PC-9 (cell line): ENCODE measurements around the gene PRTG. TPM values are rescaled to one million over a fixed set of nuclear protein-coding genes. Genes with fewer than 3 reads are reported as not detected.
A peak's percentile ranks its signal among the peaks of the same experiment; 100 is the strongest.

Source experiments
- BruUV-seq: library from RNA; stranded (reverse); fragments of 400-500 nt; replicated peaks from 2 replicates; lab custom pipeline; 2021; lab: Mats Ljungman, UMichigan
- CTCF ChIA-PET: fragments of 300-600 bp; sonication (Branson Sonifier 250); formaldehyde crosslinking; loops from one replicate; lab custom pipeline; 2022; ENCODE audit warnings: antibody characterized with exemption; lab: Charles Lee
- POLR2A ChIA-PET: fragments of 300-600 bp; sonication (Branson Sonifier 250); formaldehyde crosslinking; loops from one replicate; lab custom pipeline; 2022; ENCODE audit warnings: antibody characterized with exemption; ENCODE audit not compliant: unreplicated experiment; lab: Charles Lee
- DNase-seq, 2 experiments: peaks; one replicate each; pipeline versions ENCODE4 v3.0.0 to v3.0.0-alpha.2; 2015 to 2022; ENCODE audit warnings: mixed read lengths in 1 of 2
- H2AFZ ChIP-seq: fragments of 200-600 bp; sonication (generic); 2 replicates; pipeline ENCODE4 v1.8.1; 2017; ENCODE audit warnings: antibody characterized with exemption
- H3F3A ChIP-seq: fragments of 200-600 bp; sonication (generic); 2 replicates; pipeline ENCODE4 v1.8.1; 2017; ENCODE audit warnings: antibody characterized with exemption, mild to moderate bottlenecking, low read depth; ENCODE audit not compliant: insufficient read depth
- H3K27ac ChIP-seq: fragments of 200-600 bp; sonication (generic); 2 replicates; pipeline ENCODE4 v1.6.1; 2016; ENCODE audit warnings: mixed run types
- H3K27me3 ChIP-seq: fragments of 200-600 bp; sonication (generic); 2 replicates; pipeline ENCODE4 v1.6.1; 2016; ENCODE audit warnings: low read depth, mixed run types; ENCODE audit not compliant: insufficient read depth
- H3K36me3 ChIP-seq: fragments of 200-600 bp; sonication (generic); 2 replicates; pipeline ENCODE4 v1.6.1; 2016; ENCODE audit warnings: low read depth, mixed run types
- H3K4me1 ChIP-seq: fragments of 200-600 bp; sonication (generic); replicated peaks from 2 replicates; pipeline ENCODE4 v1.6.1; 2016; ENCODE audit warnings: mixed run types; ENCODE audit not compliant: insufficient read depth
- H3K4me2 ChIP-seq: fragments of 200-600 bp; sonication (generic); 2 replicates; pipeline ENCODE4 v1.6.1; 2017; ENCODE audit warnings: mixed run types
- H3K4me3 ChIP-seq: fragments of 200-600 bp; sonication (generic); 2 replicates; pipeline ENCODE4 v1.6.1; 2016; ENCODE audit warnings: mixed run types
- H3K79me2 ChIP-seq: fragments of 200-600 bp; sonication (generic); 2 replicates; pipeline ENCODE4 v1.6.1; 2017; ENCODE audit warnings: low read depth, mixed run types
- H3K9me2 ChIP-seq: fragments of 200-600 bp; sonication (generic); 2 replicates; pipeline ENCODE4 v1.8.1; 2017; ENCODE audit warnings: mild to moderate bottlenecking; ENCODE audit not compliant: insufficient read depth
- H3K9me3 ChIP-seq: fragments of 200-600 bp; sonication (generic); 2 replicates; pipeline ENCODE4 v1.8.1; 2016; ENCODE audit warnings: low read depth; ENCODE audit not compliant: insufficient read depth
- H4K20me1 ChIP-seq: fragments of 200-600 bp; sonication (generic); 2 replicates; pipeline ENCODE4 v1.8.1; 2017; ENCODE audit not compliant: insufficient read depth
- CTCF ChIP-seq: fragments of 200-600 bp; sonication (generic); conservative IDR thresholded peaks from 2 replicates; pipeline ENCODE4 v1.6.1; 2017; ENCODE audit warnings: mixed run types, antibody characterized with exemption, mild to moderate bottlenecking, moderate library complexity
- EZH2 ChIP-seq: fragments of 200-600 bp; sonication (generic); IDR thresholded peaks from 2 replicates; pipeline ENCODE4 v1.8.0; 2017; ENCODE audit warnings: antibody characterized with exemption, low read depth
- intact Hi-C: fragments of 100-400 bp; cut with micrococcal nuclease; formaldehyde crosslinking; loops from one replicate; pipeline ENCODE4 v1.10.0; 2022; ENCODE audit not compliant: unreplicated experiment
- total RNA-seq: library from RNA; stranded (reverse); gene quantifications from 2 replicates; pipeline ENCODE4 v1.2.3, GENCODE V29; 2021

Gene PRTG
- total RNA-seq, 1 experiment from 2014 or later = 11.4 TPM

- POLR2A ChIA-PET = interaction anchor here (0.5 to 0.8 kb wide), 4 partner anchors 34 to 570 kb away, joined by 4 to 6 read pairs (median 4); no protein-coding TSS in a partner anchor
Measured at GRCh38 chr15:55775316-55775715, 32.4 kb upstream of the PRTG start.

GRCh38 chr15:55774113-55774970, 31.4 kb upstream of the PRTG start:
- peak in 1 of 2 experiments; percentile 35 for DNase-seq
- Histone ChIP-seq H3K36me3 (no peaks in the 10 kb centered on the region), H3F3A (peaks cover 20% of the 10 kb centered on the region), H2AFZ (no peak overlapping the region), H3K27ac (0 out of 2 replicates have a peak overlapping the region, but pooled peaks have one; percentile 35), H3K4me3 (no peak overlapping the region), H3K9me2 (no peaks in the 10 kb centered on the region), H3K79me2 (no peaks in the 10 kb centered on the region), H3K4me2 (peak overlapping the region; percentile 24; the same call in 1 of the 2 replicates), H4K20me1 (no peaks in the 10 kb centered on the region), H3K27me3 (no peaks in the 10 kb centered on the region), H3K4me1 (peaks cover 15% of the 10 kb centered on the region), H3K9me3 (no peaks in the 10 kb centered on the region)
- BruUV-seq = no TSS peak
- intact Hi-C loops = no loop called here
- ChIA-PET CTCF (interaction anchor here (0.6 to 0.8 kb wide), 2 partner anchors 20 to 126 kb away, joined by 3 read pairs; no protein-coding TSS in a partner anchor), POLR2A (interaction anchor here (0.6 to 0.8 kb wide), 2 partner anchors 33 to 37 kb away, joined by 4 to 6 read pairs; no protein-coding TSS in a partner anchor)
- peak; percentile 69 for TF ChIP-seq CTCF
- no peak for TF ChIP-seq EZH2

More at GRCh38 chr15:55775316-55775715, 32.4 kb upstream of the PRTG start:
- Histone ChIP-seq H3K27me3 (no peaks in the 10 kb centered on the region), H3K4me2 (peak overlapping the region; percentile 24), H3K9me3 (no peaks in the 10 kb centered on the region), H3K36me3 (no peaks in the 10 kb centered on the region), H3K9me2 (no peaks in the 10 kb centered on the region), H4K20me1 (no peaks in the 10 kb centered on the region), H3K4me1 (peaks cover 15% of the 10 kb centered on the region), H3K4me3 (no peak overlapping the region), H3F3A (peaks cover 20% of the 10 kb centered on the region), H3K79me2 (no peaks in the 10 kb centered on the region), H3K27ac (0 out of 2 replicates have a peak overlapping the region, but pooled peaks have one; percentile 35), H2AFZ (no peak overlapping the region)
- BruUV-seq = no TSS peak
- intact Hi-C loops = no loop called here
- DNase-seq = peak; percentile 68 to 87
- CTCF ChIA-PET = no interaction called here
- TF ChIP-seq CTCF (no peak), EZH2 (no peak)

- Histone ChIP-seq H3K4me1 (peaks cover 19% of the 10 kb centered on the region), H3K36me3 (no peaks in the 10 kb centered on the region), H3K9me2 (no peaks in the 10 kb centered on the region), H3K27ac (no peak overlapping the region), H3K79me2 (no peaks in the 10 kb centered on the region), H3K4me2 (no peak overlapping the region), H4K20me1 (no peaks in the 10 kb centered on the region), H3K9me3 (no peaks in the 10 kb centered on the region), H3K4me3 (no peak overlapping the region), H3K27me3 (no peaks in the 10 kb centered on the region), H3F3A (peaks cover 13% of the 10 kb centered on the region), H2AFZ (no peak overlapping the region)
- intact Hi-C loops = no loop called here
- ChIA-PET CTCF (no interaction called here), POLR2A (no interaction called here)
- TF ChIP-seq EZH2 (no peak), CTCF (no peak)
- DNase-seq = no peak
- BruUV-seq = no TSS peak
Measured at GRCh38 chr15:55770806-55771205, 27.9 kb upstream of the PRTG start.
